Endothelial cell of umbilical vein (primary cell): ENCODE results near the gene OR51B2. TPM values are rescaled to one million over a fixed set of nuclear protein-coding genes. Genes with fewer than 3 reads are reported as not detected.
"Not testable (repeated sequence)": the region's sequence is repeated elsewhere in the genome, so short reads cannot be mapped to it uniquely, and the experiment has no call there.

Experiments
- BruUV-seq: library from RNA; stranded (reverse); fragments of 400-500 nt; replicated peaks from 2 replicates; lab custom pipeline; 2021; lab: Mats Ljungman, UMichigan
- CTCF ChIA-PET: fragments of 300-600, 350-600 bp; sonication (Branson Sonifier 250); formaldehyde crosslinking; loops from one replicate; lab custom pipeline; 2021; ENCODE audit warnings: antibody characterized with exemption, inconsistent platforms; lab: Charles Lee
- POLR2A ChIA-PET: fragments of 300-600, 350-600 bp; sonication (Branson Sonifier 250); formaldehyde crosslinking; loops from one replicate; lab custom pipeline; 2021; ENCODE audit warnings: antibody characterized with exemption, inconsistent platforms; lab: Charles Lee
- DNase-seq: peaks from one replicate; pipeline ENCODE4 v3.0.0-alpha.2; 2011; ENCODE audit warnings: low read depth, low spot score
- FAIRE-seq: peaks from 2 replicates; lab custom pipeline; 2011; peaks lifted over from hg19 to GRCh38; lab: Jason Lieb, UNC
- H2AFZ ChIP-seq: 2 replicates; pipeline ENCODE4 v1.6.0; 2012; ENCODE audit warnings: low read depth, low read length, control low read depth, inconsistent platforms
- H3K27ac ChIP-seq: 2 replicates; pipeline ENCODE4 v1.5.1; 2011; ENCODE audit warnings: low read depth, mild to moderate bottlenecking, control low read depth, low read length, moderate library complexity; ENCODE audit not compliant: insufficient read depth
- H3K27me3 ChIP-seq, 2 experiments: 2 replicates each; pipeline versions ENCODE4 v1.6.0 to v1.6.1; 2011; ENCODE audit warnings: low read length in 2 of 2, mixed read lengths in 1 of 2; ENCODE audit not compliant: control insufficient read depth in 2 of 2, insufficient read depth in 2 of 2
- H3K36me3 ChIP-seq, 2 experiments: 2 replicates in 1 of 2; 3 replicates in 1 of 2; pipeline ENCODE4 v1.5.1; 2011; ENCODE audit warnings: low read length in 2 of 2, mild to moderate bottlenecking in 1 of 2, moderate library complexity in 1 of 2; ENCODE audit not compliant: control insufficient read depth in 2 of 2, insufficient read depth in 2 of 2; ENCODE audit errors: extremely low read depth in 1 of 2
- H3K4me1 ChIP-seq: 3 replicates; pipeline ENCODE4 v1.5.1; 2011; ENCODE audit warnings: mild to moderate bottlenecking, low read length; ENCODE audit not compliant: control insufficient read depth, insufficient read depth; ENCODE audit errors: extremely low read depth
- H3K4me2 ChIP-seq: 2 replicates; pipeline ENCODE4 v1.6.1; 2011; ENCODE audit warnings: low read length, control low read depth, mixed read lengths; ENCODE audit not compliant: insufficient read depth
- H3K4me3 ChIP-seq, 3 experiments: fragments of 200-600 bp in 1 of 3; sonication (generic), shearing (Covaris generic) in 1 of 3; replicated peaks in 1 of 3; 2 replicates each; pipeline ENCODE4 v1.5.1; 2011 to 2016; ENCODE audit warnings: control low read depth in 3 of 3, low read length in 3 of 3, mild to moderate bottlenecking in 2 of 3, inconsistent platforms in 1 of 3, low read depth in 1 of 3, moderate library complexity in 1 of 3; ENCODE audit not compliant: insufficient read depth in 1 of 3
- H3K79me2 ChIP-seq: 2 replicates; pipeline ENCODE4 v1.6.0; 2012; ENCODE audit warnings: low read length, inconsistent platforms; ENCODE audit not compliant: control insufficient read depth, insufficient read depth
- H3K9ac ChIP-seq: replicated peaks from 2 replicates; pipeline ENCODE3; 2011; ENCODE audit warnings: low read length, control low read depth; ENCODE audit not compliant: insufficient read depth; ENCODE audit errors: extremely low read depth
- H3K9me1 ChIP-seq: replicated peaks from 3 replicates; pipeline ENCODE4 v1.6.0; 2011; ENCODE audit warnings: mild to moderate bottlenecking, low read length; ENCODE audit not compliant: control insufficient read depth, insufficient read depth; ENCODE audit errors: extremely low read depth
- H3K9me3 ChIP-seq: replicated peaks from 2 replicates; pipeline ENCODE4 v1.5.1; 2012; ENCODE audit warnings: low read length, inconsistent platforms; ENCODE audit not compliant: control insufficient read depth, insufficient read depth
- H4K20me1 ChIP-seq: replicated peaks from 2 replicates; pipeline ENCODE3; 2011; ENCODE audit warnings: mild to moderate bottlenecking, low read length; ENCODE audit not compliant: control insufficient read depth, insufficient read depth; ENCODE audit errors: extremely low read depth
- CTCF ChIP-seq, 2 donors: IDR thresholded peaks; 1 replicate in 1 of 2; 2 replicates in 1 of 2; pipeline ENCODE4 v1.5.1; 2011; ENCODE audit warnings: low read length in 2 of 2, mild to moderate bottlenecking in 2 of 2, moderate library complexity in 2 of 2, control low read depth in 1 of 2, inconsistent platforms in 1 of 2, low read depth in 1 of 2; ENCODE audit not compliant: insufficient read depth in 1 of 2; ENCODE audit errors: extremely low read depth in 1 of 2
- EZH2 ChIP-seq: IDR thresholded peaks from 2 replicates; pipeline ENCODE4 v1.6.1; 2012; ENCODE audit warnings: borderline replicate concordance, low read depth, mild to moderate bottlenecking, moderate library complexity, low read length, inconsistent platforms; ENCODE audit not compliant: severe bottlenecking
- GATA2 ChIP-seq: IDR thresholded peaks from 2 replicates; pipeline ENCODE4 v1.7.0; 2011; ENCODE audit warnings: low read depth, mild to moderate bottlenecking, moderate library complexity, mixed read lengths, low read length; ENCODE audit not compliant: insufficient read length, insufficient read depth
- MYC ChIP-seq: IDR thresholded peaks from one replicate; pipeline ENCODE4 v1.6.1; 2011; ENCODE audit warnings: mild to moderate bottlenecking, low read depth, low read length
- POLR2A ChIP-seq: IDR thresholded peaks from 2 replicates; pipeline ENCODE4 v1.6.1; 2012; ENCODE audit warnings: low read depth, mild to moderate bottlenecking, control low read depth, low read length
- POLR2AphosphoS5 ChIP-seq: IDR thresholded peaks from 2 replicates; pipeline ENCODE4 v1.6.1; 2012; ENCODE audit warnings: low read depth, mild to moderate bottlenecking, control low read depth, low read length, moderate library complexity; ENCODE audit not compliant: insufficient read depth
- dilution Hi-C: fragments of 300-500 bp; cut with MboI; formaldehyde crosslinking; loops from one replicate; pipeline ENCODE4 v1.15.0; 2019; ENCODE audit warnings: low sequenced_read_pairs; ENCODE audit not compliant: extremely low pct_ligation_motif_present
- intact Hi-C: fragments of 100-400 bp; cut with micrococcal nuclease; formaldehyde crosslinking; loops from one replicate; pipeline ENCODE4 v1.10.0; 2022
- polyA plus RNA-seq, 4 experiments: library from polyadenylated mRNA; depleted of rRNA in 3 of 4; stranded (reverse) in 3 of 4; unstranded in 1 of 4; fragments of >200 nt; gene quantifications; 2 replicates each; pipeline versions ENCODE4 v1.2.1 to v1.2.3, GENCODE V29; 2011 to 2012; ENCODE audit warnings: missing spikeins in 1 of 4
- total RNA-seq: library from RNA; stranded (reverse); gene quantifications from 2 replicates; pipeline ENCODE4 v1.2.3, GENCODE V29; 2021

Gene OR51B2
- total and polyA plus RNA-seq, 2 donors (not counting 3 experiments of a cell fraction or from before 2014, with no cell fraction given), result not detected

GRCh38 chr11:5335170-5335569 is 11.1 kb upstream of the OR51B2 start:
- Histone ChIP-seq H2AFZ (no peak overlapping the region), H3K4me2 (no peak overlapping the region), H3K36me3 (no peaks in the 10 kb centered on the region), H3K9me3 (no peaks in the 10 kb centered on the region), H3K27me3 (no peaks in the 10 kb centered on the region), H3K9ac (no peak overlapping the region), H3K4me1 (no peaks in the 10 kb centered on the region), H4K20me1 (no peaks in the 10 kb centered on the region), H3K27ac (no peak overlapping the region), H3K79me2 (no peaks in the 10 kb centered on the region), H3K4me3 (no peak overlapping the region), H3K9me1 (no peaks in the 10 kb centered on the region)
- FAIRE-seq, result no peak
- dilution Hi-C loops, result no loop called here
- CTCF ChIA-PET, result no interaction called here
- POLR2A ChIA-PET, result no interaction called here
- TF ChIP-seq POLR2A (no peak), CTCF (IDR thresholded peaks at IDR 0.05; ENCODE audit: extremely low read depth in 1 of 2, insufficient read depth in 1 of 2, low read depth in 1 of 2, low read length in 2 of 2) (no peak), MYC (no peak), GATA2 (no peak), POLR2AphosphoS5 (no peak), EZH2 (no peak)
- intact Hi-C loops, result no loop called here
- BruUV-seq, result no TSS peak
- no peak for DNase-seq

GRCh38 chr11:5317292-5317691 is 6.8 kb downstream of the OR51B2 start:
- Histone ChIP-seq H3K9me1 (no peaks in the 10 kb centered on the region), H3K9ac (no peak overlapping the region), H3K27ac (no peak overlapping the region), H4K20me1 (no peaks in the 10 kb centered on the region), H3K4me1 (no peaks in the 10 kb centered on the region), H3K36me3 (no peaks in the 10 kb centered on the region), H3K4me2 (no peak overlapping the region), H3K4me3 (no peak overlapping the region), H3K27me3 (no peaks in the 10 kb centered on the region), H3K79me2 (no peaks in the 10 kb centered on the region), H3K9me3 (no peaks in the 10 kb centered on the region), H2AFZ (no peak overlapping the region)
- dilution Hi-C loops (no loop called here), intact Hi-C loops (no loop called here)
- ChIA-PET CTCF (no interaction called here), POLR2A (no interaction called here)
- no peak for FAIRE-seq
- DNase-seq, result no peak
- no TSS peak for BruUV-seq
- TF ChIP-seq POLR2A (no peak), MYC (no peak)

GRCh38 chr11:5313326-5314023 is 10.6 kb downstream of the OR51B2 start:
- H3K27ac ChIP-seq, H3K79me2 ChIP-seq, intact Hi-C loops, H2AFZ ChIP-seq, H3K27me3 ChIP-seq, H3K9me3 ChIP-seq, CTCF ChIA-PET, BruUV-seq, H4K20me1 ChIP-seq, FAIRE-seq, H3K4me1 ChIP-seq, dilution Hi-C loops, POLR2A ChIA-PET, H3K4me3 ChIP-seq, H3K9me1 ChIP-seq, H3K36me3 ChIP-seq, DNase-seq, H3K4me2 ChIP-seq, H3K9ac ChIP-seq: not testable (repeated sequence)
